Ovary (tissue), 9 donors: ENCODE measurements around the gene HTT-AS. TPM values are rescaled to one million over a fixed set of nuclear protein-coding genes. Genes with fewer than 3 reads are reported as not detected.

ENCODE experiments used
- DNase-seq, 5 donors: peaks; one replicate each; pipeline ENCODE4 v3.0.0-alpha.2; 2019 to 2020
- H3K27ac ChIP-seq, 2 donors: fragments of 200-600 bp; one replicate each; pipeline versions ENCODE4 v1.5.1 to v1.8.0; 2019 to 2022
- H3K27me3 ChIP-seq: fragments of 200-600 bp; one replicate; pipeline ENCODE4 v1.8.0; 2022
- H3K36me3 ChIP-seq: fragments of 200-600 bp; sonication (generic); one replicate; pipeline ENCODE4 v1.5.1; 2019
- H3K4me1 ChIP-seq: one replicate; pipeline ENCODE4 v1.8.1; 2013; ENCODE audit warnings: mild to moderate bottlenecking, moderate library complexity; ENCODE audit not compliant: insufficient read depth
- H3K4me3 ChIP-seq: fragments of 200-600 bp; sonication (generic); one replicate; pipeline ENCODE4 v1.5.1; 2017
- H3K9me3 ChIP-seq, 2 donors: fragments of 200-600 bp in 1 of 2; sonication (generic) in 1 of 2; one replicate each; pipeline versions ENCODE4 v1.5.1 to v1.8.1; 2013 to 2019; ENCODE audit warnings: mild to moderate bottlenecking in 1 of 2, moderate library complexity in 1 of 2
- CTCF ChIP-seq, 3 donors: fragments of 450-650 bp in 2 of 3; fragments of 200-600 bp in 1 of 3; IDR thresholded peaks; one replicate each; pipeline versions ENCODE4 v1.5.1 to v1.8.0; 2016 to 2022; ENCODE audit warnings: antibody characterized with exemption in 3 of 3, mild to moderate bottlenecking in 1 of 3
- EP300 ChIP-seq: sonication (generic); formaldehyde crosslinking; IDR thresholded peaks from one replicate; pipeline ENCODE4 v1.6.1; 2017; ENCODE audit warnings: antibody characterized with exemption
- POLR2A ChIP-seq: fragments of 450-650 bp; IDR thresholded peaks from one replicate; pipeline ENCODE4 v1.6.1; 2017; ENCODE audit warnings: antibody characterized with exemption, mild to moderate bottlenecking, moderate library complexity
- WGBS, 3 donors: extraction: QIAGEN DNeasy Blood & Tissue Kit in 1 of 3; methylation state at CpG; one replicate each; pipeline versions ENCODE4 v1.1.5 to v1.1.7; 2013 to 2017; 5-methylcytosine and 5-hydroxymethylcytosine counted together
- intact Hi-C, 4 donors: fragments of 100-400 bp; cut with DNase I; formaldehyde crosslinking; loops; one replicate each; pipeline versions ENCODE4 v1.11.0 to v1.15.1; 2022 to 2023
- polyA plus RNA-seq, 2 donors: library from polyadenylated mRNA; stranded (reverse); fragments of 200-250 nt in 1 of 2; fragments of 350-450 nt in 1 of 2; fragmentation: Illumina TruSeq in 1 of 2; extraction: RNeasy Lipid Tissue Mini Kit (QIAGEN cat#74804) in 1 of 2; gene quantifications; one replicate each; pipeline ENCODE4 v1.2.3, GENCODE V29; 2013 to 2014
- total RNA-seq, 7 donors: library from RNA; depleted of rRNA in 2 of 7; stranded (reverse); fragments of >200 nt in 2 of 7; fragmentation: NEBNext Ultra II Directional in 3 of 7; extraction: Animal tissue kit (Norgen Biotek cat#: 25700) in 3 of 7; gene quantifications; one replicate each; pipeline versions ENCODE4 v1.1.0 to v1.2.4, GENCODE V29; 2016 to 2023
- donor health status: DM: no; HTN: no; CAD: no; lungs with moderate emphysema.
- donor health status: DM: no; HTN: no; CAD: no.
- donor health status: Bipolar disorder and iron deficiency.
- donor health status: DM: yes; HTN: yes; CAD: no.
- donor health status: DM: no; HTN: no; CAD: no.
- donor health status: DM: yes; HTN: yes; CAD: no.

Gene HTT-AS
- total and polyA plus RNA-seq, 9 donors, result not detected

GRCh38 chr4:3047464-3048286 lies 26.7 kb downstream of the HTT-AS start:
- Histone ChIP-seq H3K9me3 (no peaks in the 10 kb centered on the region), H3K4me1 (no peaks in the 10 kb centered on the region), H3K4me3 (no peak overlapping the region), H3K36me3 (no peaks in the 10 kb centered on the region), H3K27me3 (no peaks in the 10 kb centered on the region), H3K27ac (no peak overlapping the region)
- peak; percentile 43 to 69 (median 66) for DNase-seq
- WGBS, 3 donors, result 54 to 60% (median 58%) methylated on average over 20 of the region's 20 CpGs
- intact Hi-C loops, result no loop called here
- TF ChIP-seq CTCF (IDR thresholded peaks at IDR 0.05), result peak; percentile 23 to 53 (median 39)
- TF ChIP-seq EP300, result no peak

- Histone ChIP-seq H3K27ac (no peak overlapping the region), H3K27me3 (no peaks in the 10 kb centered on the region), H3K4me1 (no peaks in the 10 kb centered on the region), H3K36me3 (no peaks in the 10 kb centered on the region), H3K9me3 (no peaks in the 10 kb centered on the region), H3K4me3 (no peak overlapping the region)
- no peak for DNase-seq
- intact Hi-C loops, result no loop called here
- WGBS, 3 donors, result 79 to 83% (median 80%) methylated on average over 4 of the region's 4 CpGs
- TF ChIP-seq CTCF (IDR thresholded peaks at IDR 0.05), result no peak
- TF ChIP-seq EP300, result no peak
- no peak for TF ChIP-seq POLR2A
Measured at GRCh38 chr4:3046623-3047022, 27.7 kb downstream of the HTT-AS start.

GRCh38 chr4:3046162-3046561 lies 28.2 kb downstream of the HTT-AS start:
- H3K36me3 ChIP-seq, result no peaks in the 10 kb centered on the region
- TF ChIP-seq EP300, result no peak
- no peak for TF ChIP-seq POLR2A
- TF ChIP-seq CTCF (IDR thresholded peaks at IDR 0.05), result no peak
- WGBS, 3 donors, result 73 to 82% (median 75%) methylated on average over 7 of the region's 7 CpGs
- no peak for DNase-seq
- no peak overlapping the region for H3K4me3 ChIP-seq
- H3K27ac ChIP-seq, result no peak overlapping the region
- intact Hi-C loops, result no loop called here
- peaks cover 2% of the 10 kb centered on the region for H3K4me1 ChIP-seq
- no peaks in the 10 kb centered on the region for H3K27me3 ChIP-seq
- no peaks in the 10 kb centered on the region for H3K9me3 ChIP-seq

- H3K9me3 ChIP-seq, result no peaks in the 10 kb centered on the region
- H3K4me1 ChIP-seq, result peaks cover 7% of the 10 kb centered on the region
- H3K4me3 ChIP-seq, result no peak overlapping the region
- no peak for DNase-seq
- no peak for TF ChIP-seq EP300
- no peak for TF ChIP-seq POLR2A
- TF ChIP-seq CTCF (IDR thresholded peaks at IDR 0.05), result no peak
- 69 to 80% (median 76%) methylated on average over 22 of the region's 22 CpGs for WGBS, 3 donors
- no peaks in the 10 kb centered on the region for H3K36me3 ChIP-seq
- no peak overlapping the region for H3K27ac ChIP-seq
- H3K27me3 ChIP-seq, result no peaks in the 10 kb centered on the region
- intact Hi-C loops, result no loop called here
Measured at GRCh38 chr4:3044870-3045819, 29.2 kb downstream of the HTT-AS start.
